CD8-positive, alpha-beta memory T cell (primary cell): ENCODE results near the gene IGFL1. TPM values are rescaled to one million over a fixed set of nuclear protein-coding genes. Genes with fewer than 3 reads are reported as not detected.
"Not testable (repeated sequence)": the region's sequence is repeated elsewhere in the genome, so short reads cannot be mapped to it uniquely, and the experiment has no call there.

Experiments used
- CTCF ChIA-PET: fragments of 350-600 bp; sonication (Branson Sonifier 250); formaldehyde crosslinking; loops from one replicate; lab custom pipeline; 2021; ENCODE audit warnings: antibody characterized with exemption; lab: Charles Lee
- POLR2A ChIA-PET: fragments of 350-600 bp; sonication (Branson Sonifier 250); formaldehyde crosslinking; loops from one replicate; lab custom pipeline; 2021; ENCODE audit warnings: antibody characterized with exemption; lab: Charles Lee
- DNase-seq, 5 donors: peaks; one replicate each; pipeline versions ENCODE4 v3.0.0 to v3.0.0-alpha.2; 2020 to 2022; ENCODE audit warnings: mixed read lengths in 1 of 5
- H3K27ac ChIP-seq: one replicate; pipeline ENCODE4 v1.7.0; 2013; ENCODE audit warnings: low read depth, mild to moderate bottlenecking, low read length, moderate library complexity
- H3K27me3 ChIP-seq: 2 replicates; pipeline ENCODE4 v1.7.0; 2013; ENCODE audit warnings: low read length, mild to moderate bottlenecking; ENCODE audit not compliant: insufficient read depth, poor library complexity, severe bottlenecking
- H3K36me3 ChIP-seq: 2 replicates; pipeline ENCODE4 v1.7.0; 2013; ENCODE audit warnings: mild to moderate bottlenecking, low read length, moderate library complexity; ENCODE audit not compliant: insufficient read depth
- H3K4me1 ChIP-seq: 2 replicates; pipeline ENCODE4 v1.7.0; 2013; ENCODE audit warnings: mild to moderate bottlenecking, low read length, moderate library complexity; ENCODE audit not compliant: insufficient read depth
- H3K4me3 ChIP-seq: 2 replicates; pipeline ENCODE4 v1.7.0; 2013; ENCODE audit warnings: mild to moderate bottlenecking, low read length
- H3K9me3 ChIP-seq: 2 replicates; pipeline ENCODE4 v1.7.0; 2013; ENCODE audit warnings: mild to moderate bottlenecking, low read length
- H3K27ac Mint-ChIP-seq, 8 donors: one replicate each; pipeline ENCODE4 v1.8.0; 2020 to 2021; ENCODE audit warnings: mixed read lengths in 8 of 8, mild to moderate bottlenecking in 6 of 8, inconsistent platforms in 3 of 8, moderate library complexity in 3 of 8
- H3K27me3 Mint-ChIP-seq, 2 donors: one replicate each; pipeline ENCODE4 v1.8.0; 2020 to 2021; ENCODE audit warnings: mixed read lengths in 2 of 2, mild to moderate bottlenecking in 1 of 2, moderate library complexity in 1 of 2
- H3K36me3 Mint-ChIP-seq, 3 donors: one replicate each; pipeline ENCODE4 v1.8.0; 2020 to 2021; ENCODE audit warnings: mixed read lengths in 3 of 3, inconsistent platforms in 1 of 3, mild to moderate bottlenecking in 1 of 3
- H3K4me1 Mint-ChIP-seq, 3 donors: one replicate each; pipeline ENCODE4 v1.8.0; 2020 to 2021; ENCODE audit warnings: mixed read lengths in 3 of 3, inconsistent platforms in 1 of 3, mild to moderate bottlenecking in 1 of 3
- H3K4me3 Mint-ChIP-seq, 7 donors: one replicate each; pipeline ENCODE4 v1.8.0; 2020 to 2021; ENCODE audit warnings: mixed read lengths in 7 of 7, mild to moderate bottlenecking in 6 of 7, moderate library complexity in 4 of 7, inconsistent platforms in 2 of 7
- H3K9me3 Mint-ChIP-seq, 5 donors: one replicate each; pipeline ENCODE4 v1.8.0; 2020 to 2022; ENCODE audit warnings: mixed read lengths in 5 of 5, mild to moderate bottlenecking in 3 of 5, moderate library complexity in 2 of 5, inconsistent platforms in 1 of 5
- polyA plus RNA-seq: library from polyadenylated mRNA; unstranded; fragments of 300-500 nt; fragmentation: Illumina TruSeq; gene quantifications from one replicate; pipeline ENCODE4 v1.2.3, GENCODE V29; 2021
- total RNA-seq, 2 experiments: library from RNA; stranded (reverse); gene quantifications; one replicate each; pipeline ENCODE4 v1.2.3, GENCODE V29; 2021

IGFL1 gene
- total RNA-seq (not detected), polyA plus RNA-seq (not detected)

DNA sequence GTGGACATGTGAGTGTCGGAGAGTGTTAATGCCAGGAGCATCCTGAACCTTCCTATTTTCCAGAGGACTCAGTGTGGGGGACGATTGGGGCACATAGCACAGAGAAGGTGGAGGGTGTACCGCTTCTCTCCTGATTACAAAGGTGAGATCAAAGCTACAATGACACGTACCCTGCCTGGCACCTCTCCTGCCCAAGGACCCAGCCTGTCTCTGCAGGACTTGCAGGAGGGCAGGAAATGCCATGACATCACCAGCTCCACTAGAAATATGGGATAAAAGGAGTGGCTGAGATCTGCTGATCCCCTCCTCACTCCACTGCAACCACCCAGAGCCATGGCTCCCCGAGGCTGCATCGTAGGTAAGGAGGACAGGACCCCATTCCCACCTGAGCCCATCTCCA lies at the start of gene IGFL1:
IGFL1 (plus strand) TSS at position 301 of the 400 bp plus-strand sequence; CDS start at position 334, 33 bp downstream.
- Histone ChIP-seq H3K36me3 (no peaks in the 10 kb centered on the region), H3K4me3 (no peak within 1 kb of the TSS), H3K4me1 (no peaks in the 10 kb centered on the region), H3K27me3 (peaks cover 2% of the 10 kb centered on the region), H3K9me3 (no peaks in the 10 kb centered on the region), H3K27ac (no peak within 1 kb of the TSS)
- H3K36me3 Mint-ChIP-seq = no peaks in the 10 kb centered on the region
- H3K9me3 Mint-ChIP-seq = no peaks in the 10 kb centered on the region
- no peak within 1 kb of the TSS for H3K27ac Mint-ChIP-seq
- H3K4me3 Mint-ChIP-seq = no peak within 1 kb of the TSS
- CTCF ChIA-PET = interaction anchor here (0.6 kb wide), 1 partner anchor 11 kb away, joined by 3 read pairs; no protein-coding TSS in a partner anchor
- peaks cover 10 to 13% (median 12%) of the 10 kb centered on the region in 3 donors for H3K4me1 Mint-ChIP-seq
- POLR2A ChIA-PET = no interaction called here
- peaks cover 32 to 59% of the 10 kb centered on the region in 2 donors for H3K27me3 Mint-ChIP-seq
- DNase-seq = no peak

GRCh38 chr19:46180701-46181387 lies 48.7 kb upstream of the IGFL1 start:
- no peak for DNase-seq
- Histone ChIP-seq H3K36me3 (no peaks in the 10 kb centered on the region), H3K9me3 (no peaks in the 10 kb centered on the region), H3K27me3 (no peaks in the 10 kb centered on the region), H3K27ac (no peak overlapping the region), H3K4me3 (no peak overlapping the region), H3K4me1 (no peaks in the 10 kb centered on the region)
- H3K4me1 Mint-ChIP-seq = peaks cover 0 to 6% (median 4%) of the 10 kb centered on the region in 3 donors
- H3K4me3 Mint-ChIP-seq = no peak overlapping the region
- peaks cover 11 to 55% of the 10 kb centered on the region in 2 donors for H3K27me3 Mint-ChIP-seq
- no peaks in the 10 kb centered on the region for H3K36me3 Mint-ChIP-seq
- CTCF ChIA-PET = no interaction called here
- POLR2A ChIA-PET = no interaction called here
- H3K27ac Mint-ChIP-seq = no peak overlapping the region
- H3K9me3 Mint-ChIP-seq = peaks cover 0 to 1% (median 0%) of the 10 kb centered on the region in 5 donors

- H3K36me3 ChIP-seq = no peaks in the 10 kb centered on the region
- H3K27me3 Mint-ChIP-seq = peaks cover 12 to 51% of the 10 kb centered on the region in 2 donors
- no peaks in the 10 kb centered on the region for H3K9me3 ChIP-seq
- POLR2A ChIA-PET = no interaction called here
- H3K9me3 Mint-ChIP-seq = peaks cover 0 to 1% (median 0%) of the 10 kb centered on the region in 5 donors
- no peak overlapping the region for H3K27ac Mint-ChIP-seq
- CTCF ChIA-PET = no interaction called here
- no peaks in the 10 kb centered on the region for H3K4me1 ChIP-seq
- no peak overlapping the region for H3K4me3 ChIP-seq
- DNase-seq = no peak
- no peak overlapping the region for H3K27ac ChIP-seq
- no peak overlapping the region for H3K4me3 Mint-ChIP-seq
- no peaks in the 10 kb centered on the region for H3K27me3 ChIP-seq
- H3K36me3 Mint-ChIP-seq = no peaks in the 10 kb centered on the region
- peaks cover 0 to 6% (median 4%) of the 10 kb centered on the region in 3 donors for H3K4me1 Mint-ChIP-seq
Observed at GRCh38 chr19:46181388-46181779, 48.2 kb upstream of the IGFL1 start.

DNA sequence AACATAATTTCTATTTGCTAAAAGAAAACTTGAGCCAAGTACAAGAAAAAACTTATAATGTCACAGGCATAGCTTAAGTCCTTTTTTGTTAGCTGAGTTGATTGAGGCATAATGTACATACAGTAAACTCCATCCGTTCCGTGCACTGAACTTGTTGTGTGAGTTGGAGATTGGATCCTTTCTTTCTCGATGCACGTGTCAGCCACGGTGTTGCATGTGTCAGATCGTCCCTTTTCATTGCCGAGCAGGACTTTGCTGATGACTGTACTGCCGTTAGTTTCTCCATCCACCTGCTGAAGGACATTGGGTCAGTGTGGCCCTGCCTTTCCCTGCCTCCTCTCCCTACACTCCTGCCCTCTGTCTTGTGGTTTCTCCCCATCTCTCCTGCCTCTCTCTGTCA lies 47.1 kb upstream of the IGFL1 start:
- ChIA-PET POLR2A (no interaction called here), CTCF (no interaction called here)
- Mint-ChIP-seq H3K4me3 (no peak overlapping the region), H3K27me3 (peaks cover 10 to 46% of the 10 kb centered on the region in 2 donors), H3K4me1 (peaks cover 0 to 6% (median 4%) of the 10 kb centered on the region in 3 donors), H3K9me3 (peaks cover 0 to 1% (median 0%) of the 10 kb centered on the region in 5 donors), H3K36me3 (no peaks in the 10 kb centered on the region), H3K27ac (no peak overlapping the region)
- Histone ChIP-seq H3K27ac (no peak overlapping the region), H3K9me3 (no peaks in the 10 kb centered on the region), H3K4me3 (no peak overlapping the region), H3K27me3 (no peaks in the 10 kb centered on the region), H3K36me3 (no peaks in the 10 kb centered on the region), H3K4me1 (no peaks in the 10 kb centered on the region)
- DNase-seq = no peak

- H3K27ac Mint-ChIP-seq, POLR2A ChIA-PET, H3K9me3 Mint-ChIP-seq, H3K9me3 ChIP-seq, H3K27ac ChIP-seq, CTCF ChIA-PET, H3K4me3 Mint-ChIP-seq, H3K4me1 ChIP-seq, H3K27me3 ChIP-seq, H3K4me1 Mint-ChIP-seq, H3K4me3 ChIP-seq, H3K36me3 ChIP-seq, H3K36me3 Mint-ChIP-seq, DNase-seq: not testable (repeated sequence)
- H3K27me3 Mint-ChIP-seq = peaks cover 11 to 53% of the 10 kb centered on the region in 2 donors
Observed at GRCh38 chr19:46184775-46185710, 44.5 kb upstream of the IGFL1 start.

- H3K27me3 Mint-ChIP-seq = peaks cover 16 to 65% of the 10 kb centered on the region in 2 donors
- H3K36me3 ChIP-seq = no peaks in the 10 kb centered on the region
- H3K27ac Mint-ChIP-seq = no peak overlapping the region
Observed at GRCh38 chr19:46186101-46186716, 43.3 kb upstream of the IGFL1 start.

DNA sequence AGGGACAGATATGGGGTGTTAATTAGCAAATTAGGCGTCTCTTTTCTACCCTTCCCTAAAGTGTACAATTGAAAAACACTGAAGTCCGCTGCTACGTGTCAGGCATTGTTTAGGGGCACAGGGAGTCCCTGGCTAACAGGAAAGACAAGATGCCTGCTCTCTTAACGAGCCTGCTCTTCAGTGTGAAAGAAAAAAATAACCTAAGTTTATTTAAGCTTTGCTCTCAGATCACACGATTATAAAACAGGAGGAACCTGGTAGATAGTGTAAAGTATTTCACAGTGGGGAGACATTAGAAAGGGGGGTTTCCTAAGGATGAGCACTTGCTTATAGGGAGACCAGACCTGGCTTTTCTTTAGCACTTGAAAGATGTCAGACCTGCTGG lies 42.8 kb upstream of the IGFL1 start:
- H3K27ac Mint-ChIP-seq = no peak overlapping the region

More at GRCh38 chr19:46186101-46186716, 43.3 kb upstream of the IGFL1 start:
- H3K4me3 Mint-ChIP-seq = no peak overlapping the region
- Histone ChIP-seq H3K27me3 (peaks cover 10% of the 10 kb centered on the region), H3K4me1 (no peaks in the 10 kb centered on the region), H3K27ac (no peak overlapping the region), H3K4me3 (no peak overlapping the region), H3K9me3 (no peaks in the 10 kb centered on the region)
- ChIA-PET CTCF (no interaction called here), POLR2A (no interaction called here)
- peaks cover 0 to 6% (median 4%) of the 10 kb centered on the region in 3 donors for H3K4me1 Mint-ChIP-seq
- H3K9me3 Mint-ChIP-seq = peaks cover 0 to 1% (median 0%) of the 10 kb centered on the region in 5 donors
- no peak for DNase-seq
- H3K36me3 Mint-ChIP-seq = no peaks in the 10 kb centered on the region

More for the DNA sequence above, 42.8 kb upstream of the IGFL1 start:
- Histone ChIP-seq H3K27ac (no peak overlapping the region), H3K4me3 (no peak overlapping the region), H3K9me3 (no peaks in the 10 kb centered on the region), H3K36me3 (no peaks in the 10 kb centered on the region), H3K27me3 (peaks cover 10% of the 10 kb centered on the region), H3K4me1 (no peaks in the 10 kb centered on the region)
- no peak overlapping the region for H3K4me3 Mint-ChIP-seq
- ChIA-PET CTCF (no interaction called here), POLR2A (no interaction called here)
- H3K36me3 Mint-ChIP-seq = no peaks in the 10 kb centered on the region
- peaks cover 0 to under 1% (median under 1%) of the 10 kb centered on the region in 3 donors for H3K4me1 Mint-ChIP-seq
- H3K27me3 Mint-ChIP-seq = peaks cover 19 to 65% of the 10 kb centered on the region in 2 donors
- peaks cover 0 to 1% (median 0%) of the 10 kb centered on the region in 5 donors for H3K9me3 Mint-ChIP-seq
- DNase-seq = no peak
